NCI-H510A (cell line): Measurements from ENCODE around the gene CARD10.

Experiments used
- DNase-seq: peaks from one replicate; lab custom pipeline; 2025; lab: John Stamatoyannopoulos, UW

The CARD10 gene

DNA sequence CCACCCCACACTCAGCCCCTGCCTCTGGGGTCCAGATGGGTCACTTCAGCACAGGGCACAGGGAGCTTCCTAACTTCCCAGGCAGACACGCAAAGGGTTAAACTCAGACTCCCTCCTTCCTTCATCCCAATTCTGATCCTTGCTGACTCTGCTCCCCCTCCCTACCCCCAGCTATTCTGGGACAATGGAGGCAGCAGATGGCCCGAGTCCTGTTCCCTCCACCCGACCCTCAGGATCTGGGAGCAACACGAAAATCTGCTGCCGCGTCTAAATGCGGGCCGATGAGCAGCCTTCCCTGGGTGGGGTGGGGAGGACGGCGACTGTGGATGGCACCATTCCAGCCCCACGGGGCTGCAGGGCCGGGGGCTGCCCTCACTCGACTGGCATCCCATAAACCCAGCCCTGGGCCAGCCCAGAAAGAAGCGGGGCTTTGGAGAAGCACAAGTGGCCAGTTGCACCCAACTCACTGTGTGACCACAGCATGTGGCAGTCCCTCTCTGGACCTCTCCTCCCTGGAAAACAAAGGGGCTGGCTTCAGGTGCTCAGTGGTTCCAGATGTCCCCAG is 51.7 kb downstream of the CARD10 start:
- no peak for DNase-seq

DNA sequence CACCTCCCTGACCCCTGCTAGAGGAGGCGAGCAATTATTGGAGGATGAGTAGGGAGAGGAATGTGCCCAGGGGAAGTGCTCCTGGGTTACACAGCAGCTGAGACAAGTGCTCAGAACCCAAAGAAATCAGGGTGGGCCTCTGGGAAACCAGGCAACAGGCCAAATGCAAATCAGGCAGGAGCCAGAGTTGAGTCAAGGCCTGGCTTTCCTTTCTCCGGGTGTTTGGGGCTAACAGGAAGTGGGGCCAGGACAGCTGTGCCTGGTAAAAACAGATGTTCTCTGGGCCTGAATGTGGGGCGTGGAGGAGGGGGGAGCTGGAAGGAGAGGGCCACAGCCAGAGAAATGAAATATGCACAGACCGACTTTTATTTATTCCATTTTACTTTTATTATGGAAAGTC is 55.0 kb downstream of the CARD10 start:
- DNase-seq: no peak

DNA sequence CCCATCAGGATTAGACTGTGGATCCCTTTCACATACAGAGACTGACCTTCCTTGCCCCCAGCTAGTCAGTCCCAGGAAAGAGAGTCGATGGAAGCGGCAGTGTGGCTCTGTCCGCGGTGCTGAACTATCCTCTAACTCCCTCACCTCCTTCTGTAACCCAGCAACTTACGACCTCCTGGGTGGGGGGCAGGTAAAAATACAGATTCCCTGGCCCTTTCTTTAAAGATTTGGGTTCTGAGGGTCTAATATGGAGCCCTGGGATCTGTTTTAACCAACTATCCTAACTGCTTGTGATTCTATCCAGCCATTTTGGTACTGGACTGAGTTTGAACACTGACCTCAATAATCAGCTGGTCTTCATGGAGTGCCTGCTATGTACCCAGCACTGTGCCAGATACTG is 56.2 kb downstream of the CARD10 start:
- no peak for DNase-seq

DNA sequence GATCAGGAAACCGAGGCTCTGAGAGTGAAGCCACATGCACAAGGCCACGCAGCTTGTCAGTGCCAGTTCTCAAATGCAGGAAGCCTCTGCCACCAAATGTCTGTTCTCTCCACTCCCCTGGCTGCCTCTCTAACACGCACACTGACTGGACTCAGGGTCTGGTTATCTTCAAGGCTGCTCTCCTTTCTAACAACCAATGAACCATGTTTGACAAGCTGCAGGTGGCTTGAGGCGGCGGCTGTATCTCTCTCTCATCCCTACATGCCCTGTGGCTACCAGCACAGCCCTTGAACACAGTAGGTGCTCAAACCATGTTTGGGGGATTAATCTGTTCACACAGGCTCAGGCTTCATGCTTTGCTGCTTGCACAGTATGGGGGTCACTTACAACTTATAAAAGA is 56.8 kb downstream of the CARD10 start:
- DNase-seq: no peak

DNA sequence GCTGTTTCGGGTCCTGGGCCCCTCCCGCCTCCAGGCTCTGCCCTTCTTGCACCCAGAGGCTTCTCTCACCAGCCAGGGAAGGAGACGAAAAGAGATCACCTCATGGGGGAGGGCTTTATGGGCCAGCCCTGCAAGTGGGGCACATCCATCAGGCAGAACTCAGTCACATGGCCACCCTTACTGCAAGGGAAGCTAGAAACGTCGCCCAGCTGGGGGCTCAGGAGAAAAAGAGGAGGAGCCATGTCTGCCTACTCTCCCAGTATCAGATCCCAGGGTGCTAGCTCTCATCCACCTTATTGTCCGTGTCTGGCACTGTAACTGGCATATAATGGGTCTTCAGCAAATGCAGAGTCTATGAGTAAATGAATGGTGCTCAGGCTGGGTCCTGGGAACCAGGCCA is 57.3 kb downstream of the CARD10 start:
- DNase-seq: no peak

DNA sequence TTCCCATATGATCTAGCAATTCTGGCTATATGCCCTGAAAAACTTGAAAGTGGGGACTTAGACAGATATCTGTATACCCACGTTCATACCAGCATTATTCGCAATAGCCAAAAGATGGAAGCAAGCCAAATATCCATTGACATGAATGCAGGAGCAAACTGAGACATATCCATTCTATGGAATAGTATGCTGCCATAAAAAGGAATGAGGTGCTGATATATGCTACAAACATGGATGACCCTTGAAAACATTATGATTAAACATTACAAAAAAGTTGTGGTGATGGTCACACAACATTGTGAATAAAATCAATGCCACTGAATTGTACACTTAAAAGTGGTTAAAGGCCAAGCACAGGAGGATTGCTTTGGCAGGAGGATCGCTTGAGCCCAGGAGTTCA is 58.5 kb downstream of the CARD10 start:
- no peak for DNase-seq

DNA sequence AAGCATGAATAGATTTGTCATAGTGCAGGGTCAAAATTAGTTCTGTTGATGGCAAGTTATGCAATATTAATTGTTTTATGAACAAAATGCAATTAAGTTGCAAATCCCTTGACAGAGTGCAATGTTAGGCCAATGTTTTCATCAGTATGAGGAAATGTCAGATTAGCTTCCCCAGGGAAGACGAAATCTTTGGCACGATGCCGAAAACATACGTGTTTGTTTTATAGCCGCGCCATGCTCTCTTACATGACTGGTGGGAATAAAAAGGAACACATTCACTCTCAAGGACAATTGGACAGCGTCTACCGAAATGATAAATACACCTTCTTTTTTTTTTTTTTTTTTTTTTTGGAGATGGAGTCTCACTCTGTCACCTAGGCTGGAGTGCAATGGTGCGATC is 60.0 kb downstream of the CARD10 start:
- no peak for DNase-seq

DNA sequence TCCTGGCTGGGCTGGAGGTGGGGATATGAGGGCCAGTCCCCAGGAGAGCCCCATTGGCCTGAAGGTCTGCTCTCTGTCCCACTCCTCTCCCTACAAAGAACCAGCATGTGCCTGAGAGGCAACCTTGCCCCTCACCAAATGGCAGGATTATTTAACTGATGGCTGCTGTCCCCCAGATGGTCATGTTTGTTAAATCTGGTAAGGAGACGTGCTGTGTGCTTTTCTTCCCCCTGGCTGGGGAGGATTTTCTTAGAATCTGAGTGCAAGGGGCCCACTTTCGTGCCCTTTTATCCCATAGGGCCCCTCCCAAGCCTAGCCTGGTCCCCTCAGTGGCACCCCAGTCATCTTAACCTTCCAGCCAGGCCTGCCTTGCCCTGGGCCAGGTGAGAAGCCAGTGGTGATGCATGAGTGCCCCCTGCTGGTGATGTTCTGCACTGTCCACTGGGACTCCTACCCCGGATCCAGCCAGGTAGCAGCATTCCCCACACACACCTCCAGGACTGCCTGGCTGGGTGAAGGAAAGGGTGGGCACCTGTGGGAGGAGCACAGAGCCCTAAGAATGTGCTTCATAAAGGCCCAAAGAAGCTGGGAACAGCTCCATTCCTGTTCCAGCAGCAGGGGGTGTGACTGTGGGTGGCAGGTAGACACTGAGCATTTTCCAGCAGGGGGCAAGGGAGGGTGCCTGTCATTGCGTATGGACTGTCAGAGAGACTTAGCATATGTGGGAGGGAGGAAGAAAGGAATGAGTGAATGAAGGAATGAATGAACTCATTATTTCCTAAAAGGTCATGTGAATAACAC is 61.9 kb downstream of the CARD10 start:
- DNase-seq: no peak

DNA sequence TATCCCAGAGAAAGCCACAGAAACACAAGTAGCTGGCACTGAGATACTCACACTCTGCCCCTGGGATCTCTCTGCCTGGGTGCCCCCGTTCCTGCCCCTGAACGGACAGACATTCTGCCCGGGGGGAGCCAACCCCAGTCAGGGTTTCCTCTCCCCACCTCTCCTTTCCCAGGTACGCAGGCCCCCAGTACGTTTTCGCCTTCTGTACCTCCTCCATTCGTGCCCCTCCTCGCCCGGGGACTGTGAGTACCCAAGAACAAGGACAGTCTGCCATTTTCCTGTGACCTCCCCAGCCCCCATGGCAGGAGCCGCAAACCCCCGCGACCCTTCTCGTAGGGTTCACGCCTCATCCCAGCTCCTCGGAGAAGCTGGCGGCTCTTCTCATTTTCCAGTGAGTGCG is 62.9 kb downstream of the CARD10 start:
- DNase-seq: no peak

DNA sequence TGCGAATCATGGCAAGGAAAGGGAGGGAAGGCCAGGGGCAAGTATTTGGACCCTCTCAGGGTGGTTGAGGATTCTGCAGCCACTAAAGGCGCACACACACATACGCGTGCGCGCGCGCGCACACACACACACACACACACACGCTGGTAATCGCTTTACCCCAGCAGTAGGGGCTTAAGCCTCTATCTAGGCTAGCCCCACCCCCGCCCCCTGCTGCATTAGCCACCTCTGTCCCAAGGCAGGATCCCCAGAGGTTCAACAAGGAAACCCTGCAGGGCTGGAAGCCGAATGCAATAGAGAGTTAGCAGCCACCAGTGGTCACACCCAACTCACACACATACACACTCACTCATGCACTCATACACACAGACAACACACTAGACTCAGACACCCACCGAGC is 63.3 kb downstream of the CARD10 start:
- DNase-seq: no peak

DNA sequence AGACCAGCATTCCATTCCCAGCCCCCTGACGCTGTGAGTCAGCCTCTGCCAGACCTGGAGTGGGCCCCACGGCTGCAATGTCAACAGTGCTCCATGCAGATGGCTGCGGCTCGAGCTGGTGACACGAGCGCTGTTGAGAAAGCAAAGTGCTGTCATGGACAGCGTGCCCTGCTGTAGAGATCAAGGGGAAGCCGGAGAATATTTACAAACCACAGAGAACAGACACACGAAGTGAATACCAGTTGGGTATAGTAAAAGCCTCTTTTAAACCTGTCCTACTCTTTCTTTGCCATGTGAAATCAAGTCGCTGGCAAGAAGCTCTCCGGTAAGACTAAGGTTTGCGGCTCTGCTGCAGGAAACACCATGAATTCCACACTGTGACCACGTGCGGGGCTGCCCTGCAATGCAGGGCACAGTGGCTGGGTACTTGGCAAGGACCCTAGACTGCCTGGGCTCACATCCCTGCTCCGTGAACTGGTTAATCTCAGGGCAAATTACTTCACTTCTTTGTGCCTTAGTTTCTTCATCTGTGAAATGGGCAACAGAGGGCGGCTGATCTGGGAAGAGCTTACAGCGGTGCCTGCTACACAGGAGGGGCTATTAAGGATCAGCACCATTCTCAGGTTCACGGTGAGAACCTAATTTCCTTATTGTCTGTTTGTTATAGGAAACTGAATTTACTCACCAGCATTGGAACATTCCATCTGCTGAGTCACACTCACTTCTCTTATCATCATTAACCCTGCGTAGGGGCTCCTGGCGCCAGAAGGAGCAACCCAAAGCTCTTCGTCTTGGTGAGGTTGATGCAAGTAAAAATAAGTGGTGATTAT is 64.1 kb downstream of the CARD10 start:
- DNase-seq: no peak

DNA sequence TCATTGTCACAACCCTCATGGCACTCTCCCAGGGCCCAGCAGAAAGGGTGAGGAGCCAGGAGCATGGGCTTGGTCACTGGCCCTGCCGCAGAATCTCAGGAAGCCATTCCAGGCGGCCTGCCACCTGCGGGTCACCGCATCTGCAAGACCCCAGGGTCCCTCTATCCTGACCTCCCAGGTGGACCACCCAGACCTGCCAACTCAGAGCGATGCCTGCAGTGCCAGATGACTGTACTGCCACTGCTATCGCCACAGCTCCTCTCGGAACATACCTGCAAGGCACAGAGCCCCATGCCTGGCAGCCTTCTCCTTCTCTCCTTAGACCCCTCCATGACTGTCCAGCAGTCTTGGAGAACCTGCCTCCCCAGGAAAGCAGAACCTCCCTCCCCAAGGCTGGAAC is 65.5 kb downstream of the CARD10 start:
- DNase-seq: no peak

DNA sequence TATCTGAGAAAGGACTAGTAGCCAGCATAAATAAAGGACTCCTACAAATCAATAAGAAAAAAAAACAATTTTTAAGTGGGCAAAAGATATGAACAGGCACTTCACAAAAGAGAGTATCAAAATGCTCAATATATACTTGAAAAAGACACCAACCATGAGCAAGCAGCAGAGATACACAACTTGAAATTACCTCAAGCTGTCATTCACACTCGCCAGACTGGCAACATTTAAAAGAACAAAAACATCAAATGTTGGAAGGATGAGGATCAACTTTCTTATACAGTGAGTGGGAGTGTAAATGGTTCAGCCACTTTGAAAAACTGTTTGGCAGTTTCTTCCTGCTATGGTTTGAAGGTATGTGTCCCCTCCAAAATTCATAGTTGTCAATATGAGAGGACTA is 68.0 kb downstream of the CARD10 start:
- DNase-seq: no peak

DNA sequence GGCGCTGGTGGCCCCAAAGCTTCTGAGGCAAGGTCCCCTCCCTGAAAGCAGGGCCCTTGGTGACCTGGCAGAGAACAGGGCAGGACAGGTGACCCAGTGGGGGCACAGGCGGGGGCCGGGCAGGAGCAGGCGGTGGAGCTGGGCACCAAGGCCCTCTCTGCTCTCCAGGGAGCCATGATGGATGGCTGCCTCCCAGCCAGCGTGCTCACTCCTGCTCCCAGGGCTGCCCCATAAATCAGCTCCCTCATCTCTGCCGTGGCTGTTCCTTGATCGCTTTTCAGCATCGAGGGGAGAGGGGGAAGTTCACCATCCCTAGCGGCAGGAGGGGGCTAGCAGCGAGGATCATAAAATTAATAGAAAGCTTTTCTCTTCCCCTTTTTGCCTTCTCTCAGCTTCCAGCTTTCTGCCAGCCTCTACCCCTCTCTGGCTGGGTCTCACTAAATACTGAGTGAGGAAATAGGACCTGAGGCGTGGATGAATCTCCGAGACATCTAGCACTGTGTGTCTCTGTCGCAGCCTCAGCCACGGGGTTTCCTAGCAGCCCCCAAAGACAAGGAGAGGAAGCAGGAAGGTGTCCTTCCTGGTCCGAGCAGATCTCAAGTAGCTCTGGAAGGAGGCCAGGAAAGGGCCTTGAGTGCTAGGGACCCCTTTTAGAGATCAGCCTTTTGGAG is 69.7 kb downstream of the CARD10 start:
- DNase-seq: no peak

DNA sequence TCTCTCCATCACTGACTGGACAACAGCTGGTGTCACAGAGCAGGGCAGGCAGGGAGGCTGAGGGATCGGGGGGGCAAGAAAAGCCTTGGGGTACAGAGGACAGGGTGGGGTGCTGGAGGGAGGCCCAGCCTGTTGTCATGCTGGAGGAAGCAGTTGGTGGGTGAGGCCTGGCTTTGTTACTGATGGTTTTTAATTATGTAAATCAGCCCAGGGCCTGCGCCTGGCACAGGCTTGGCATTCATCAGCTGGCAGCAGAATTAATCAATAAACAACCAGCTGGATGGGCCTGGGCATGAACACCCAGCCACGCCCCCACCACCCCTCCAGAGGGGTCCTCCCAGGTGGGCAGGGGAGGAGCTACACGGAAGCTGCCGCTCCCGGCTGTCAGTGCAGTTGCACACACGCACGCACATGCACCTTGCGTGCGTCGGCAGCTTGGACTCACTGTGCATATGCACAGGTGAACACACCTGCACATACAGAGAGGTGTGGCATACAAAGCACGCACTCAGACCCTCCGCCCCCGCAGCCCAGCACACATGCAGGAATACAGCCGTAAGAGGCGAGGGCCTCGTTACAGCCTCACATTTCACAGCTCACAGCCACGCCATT is 70.6 kb downstream of the CARD10 start:
- DNase-seq: no peak

DNA sequence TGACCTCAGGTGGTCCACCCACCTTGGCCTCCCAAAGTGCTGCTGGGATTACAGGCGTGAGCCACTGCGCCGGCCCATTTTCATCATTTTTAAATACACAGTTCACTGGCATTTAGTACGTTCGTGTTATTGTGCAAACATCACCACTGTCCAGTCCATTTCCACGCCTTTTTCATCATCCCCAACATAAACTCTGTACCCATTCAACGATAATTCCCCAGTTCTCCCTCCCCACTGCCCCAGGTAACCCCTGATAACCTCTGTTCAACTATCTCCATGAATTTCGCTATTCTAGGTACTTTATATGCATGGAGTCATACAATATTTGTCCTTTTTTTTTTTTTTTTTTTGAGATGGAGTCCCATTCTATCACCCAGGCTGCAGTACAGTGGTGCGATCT is 73.7 kb downstream of the CARD10 start:
- DNase-seq: no peak

DNA sequence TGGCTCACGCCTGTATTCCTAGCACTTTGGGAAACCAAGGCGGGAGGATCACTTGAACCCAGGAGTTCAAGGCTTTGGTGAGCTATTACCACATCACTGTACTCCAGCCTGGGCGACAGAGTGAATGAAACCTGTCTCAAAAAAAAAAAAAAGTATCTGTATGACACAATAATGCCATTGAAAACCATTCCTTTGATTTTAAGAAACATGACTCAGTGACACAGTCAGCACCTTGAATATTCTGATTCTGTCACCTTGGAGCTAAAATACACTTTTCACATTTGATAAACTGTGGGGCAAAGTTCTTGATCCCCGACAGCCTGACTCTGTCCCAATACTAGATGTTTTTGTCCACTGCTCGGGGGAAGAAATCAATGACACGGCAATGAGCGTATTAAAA is 75.2 kb downstream of the CARD10 start:
- no peak for DNase-seq

DNA sequence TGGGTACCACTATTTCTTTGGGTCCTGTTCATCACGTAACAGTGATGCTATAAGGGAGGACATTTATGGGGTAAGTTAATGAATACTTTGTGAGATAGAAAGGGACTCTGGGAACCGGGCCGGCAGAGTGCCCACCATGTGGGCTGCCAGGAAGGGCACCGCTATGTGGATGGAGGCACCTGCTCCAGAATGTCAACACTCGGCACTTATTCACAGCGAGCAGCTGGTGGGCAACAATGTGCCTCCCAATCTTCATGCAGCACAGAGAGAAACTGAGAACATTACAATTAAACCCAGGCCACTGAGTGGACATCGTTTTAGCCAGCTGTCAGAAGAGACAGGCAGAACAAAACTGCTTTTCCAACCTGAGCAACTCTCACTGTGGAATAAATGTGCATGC is 76.1 kb downstream of the CARD10 start:
- no peak for DNase-seq

DNA sequence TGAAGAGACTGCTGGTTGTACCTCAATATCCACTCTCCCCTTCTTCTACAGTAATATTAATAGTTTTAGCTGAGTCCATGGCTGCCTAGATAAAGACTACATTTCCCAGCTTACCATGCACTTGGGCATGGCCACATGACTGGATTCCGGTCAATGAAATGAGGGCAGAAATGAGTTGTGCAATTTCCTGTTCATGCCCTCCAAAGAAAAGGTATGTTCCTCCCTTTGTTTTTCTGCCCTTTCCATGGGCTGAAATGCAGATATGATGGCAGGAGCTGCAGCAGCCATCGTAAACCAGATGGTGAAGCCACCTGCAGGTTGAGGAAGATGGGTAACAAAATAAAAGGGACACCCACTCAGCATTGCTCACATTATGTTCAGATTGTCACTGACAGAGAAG is 76.7 kb downstream of the CARD10 start:
- DNase-seq: no peak

DNA sequence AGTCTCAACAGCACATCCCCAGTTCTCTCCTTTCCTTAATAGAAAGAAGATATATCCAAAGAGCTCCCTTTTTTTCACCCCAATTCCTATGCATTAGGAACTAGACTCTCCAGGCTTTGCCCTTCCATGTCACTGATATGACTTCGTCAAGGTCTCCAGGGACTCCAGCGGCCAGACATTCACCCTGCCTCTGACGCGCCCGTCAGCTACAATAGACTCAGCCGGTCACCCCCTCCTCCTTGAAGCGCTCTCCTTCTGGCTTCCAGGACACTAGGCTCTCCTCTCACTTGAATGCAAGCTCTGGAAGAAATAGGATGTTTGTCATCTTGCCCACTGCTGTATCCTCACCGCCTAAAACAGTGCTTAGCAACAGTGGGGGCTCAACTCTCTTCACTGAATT is 77.1 kb downstream of the CARD10 start:
- no peak for DNase-seq

DNA sequence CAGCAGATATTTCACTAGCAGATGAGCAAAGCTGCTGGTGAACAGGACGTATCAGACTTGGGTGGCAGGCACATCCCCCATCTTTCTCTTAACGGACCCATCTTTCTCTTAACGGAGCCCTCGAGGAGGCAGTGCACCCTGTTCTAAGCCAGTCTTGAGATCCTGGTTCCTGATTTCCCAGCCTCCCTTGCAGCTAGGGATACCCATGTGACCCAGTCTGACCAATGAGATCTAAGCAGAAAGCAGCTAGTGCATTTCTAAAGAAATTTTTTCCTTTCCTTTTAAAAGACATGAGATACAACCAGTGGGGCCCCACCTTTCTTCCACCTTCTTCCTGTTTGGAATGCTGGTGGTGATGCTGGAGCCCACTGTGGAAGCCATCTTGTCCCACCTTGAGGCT is 78.3 kb downstream of the CARD10 start:
- no peak for DNase-seq
